SK-N-SH (cell line): ENCODE measurements around the gene ENTPD1. TPM values are rescaled to one million over a fixed set of nuclear protein-coding genes. Genes with fewer than 3 reads are reported as not detected.

Experiments used
- CTCF ChIA-PET: fragments of 300-600, 350-600 bp; formaldehyde crosslinking; extraction: SDS; loops from one replicate; lab custom pipeline; 2021; lab: Yijun Ruan, JAX
- POLR2A ChIA-PET: fragments of 350-600 bp; sonication (Branson Sonifier 250); formaldehyde crosslinking; extraction: SDS; loops from one replicate; lab custom pipeline; 2020; ENCODE audit warnings: antibody characterized with exemption, inconsistent platforms; lab: Yijun Ruan, JAX
- DNase-seq: peaks from one replicate; pipeline ENCODE4 v3.0.0; 2012
- H2AFZ ChIP-seq: fragments of 200-600 bp; sonication (generic); 2 replicates; pipeline ENCODE4 v1.8.1; 2016; ENCODE audit warnings: antibody characterized with exemption, mild to moderate bottlenecking, low read depth
- H3F3A ChIP-seq: fragments of 200-600 bp; sonication (generic); replicated peaks from 2 replicates; pipeline ENCODE3; 2016; ENCODE audit warnings: antibody characterized with exemption, mild to moderate bottlenecking; ENCODE audit not compliant: insufficient read depth
- H3K27ac ChIP-seq, 2 experiments: fragments of 200-500 bp in 1 of 2; fragments of 200-600 bp in 1 of 2; sonication (Bioruptor generic) in 1 of 2; sonication (generic), shearing (Covaris generic) in 1 of 2; 2 replicates each; pipeline versions ENCODE4 v1.5.1 to v1.6.1; 2014 to 2016; ENCODE audit warnings: low read depth in 2 of 2, inconsistent platforms in 1 of 2, low read length in 1 of 2, mild to moderate bottlenecking in 1 of 2, mixed read lengths in 1 of 2
- H3K27me3 ChIP-seq: fragments of 200-600 bp; sonication (generic), shearing (Covaris generic); 2 replicates; pipeline ENCODE4 v1.6.1; 2016; ENCODE audit warnings: mixed run types; ENCODE audit not compliant: insufficient read depth
- H3K36me3 ChIP-seq, 2 experiments: fragments of 200-500 bp in 1 of 2; fragments of 200-600 bp in 1 of 2; sonication (Bioruptor generic) in 1 of 2; sonication (generic) in 1 of 2; replicated peaks in 1 of 2; 2 replicates each; pipeline versions ENCODE3 to v1.5.1; 2014 to 2016; ENCODE audit warnings: low read length in 1 of 2, mild to moderate bottlenecking in 1 of 2; ENCODE audit not compliant: insufficient read depth in 2 of 2, control insufficient read depth in 1 of 2
- H3K4me1 ChIP-seq, 2 experiments: fragments of 200-500 bp in 1 of 2; fragments of 200-600 bp in 1 of 2; sonication (Bioruptor generic) in 1 of 2; sonication (generic), shearing (Covaris generic) in 1 of 2; 2 replicates each; pipeline versions ENCODE4 v1.5.1 to v1.6.1; 2014 to 2016; ENCODE audit warnings: low read depth in 1 of 2, low read length in 1 of 2, mixed run types in 1 of 2; ENCODE audit not compliant: insufficient read depth in 2 of 2, control insufficient read depth in 1 of 2
- H3K4me2 ChIP-seq: fragments of 200-600 bp; sonication (generic), shearing (Covaris generic); 2 replicates; pipeline ENCODE4 v1.6.1; 2017; ENCODE audit warnings: mixed run types
- H3K4me3 ChIP-seq, 2 experiments: fragments of 200-500 bp in 1 of 2; fragments of 200-600 bp in 1 of 2; sonication (Bioruptor generic) in 1 of 2; sonication (generic), shearing (Covaris generic) in 1 of 2; 2 replicates each; pipeline versions ENCODE4 v1.5.1 to v1.8.1; 2014 to 2016; ENCODE audit warnings: low read depth in 2 of 2, inconsistent platforms in 1 of 2, low read length in 1 of 2, mild to moderate bottlenecking in 1 of 2, mixed read lengths in 1 of 2, moderate library complexity in 1 of 2
- H3K79me2 ChIP-seq: fragments of 200-600 bp; sonication (generic); 2 replicates; pipeline ENCODE4 v1.8.1; 2017; ENCODE audit warnings: mild to moderate bottlenecking; ENCODE audit not compliant: insufficient read depth
- H3K9ac ChIP-seq: fragments of 200-600 bp; sonication (generic); 2 replicates; pipeline ENCODE4 v1.6.1; 2017; ENCODE audit warnings: mixed run types
- H3K9me2 ChIP-seq: fragments of 200-600 bp; sonication (generic); 2 replicates; pipeline ENCODE4 v1.6.1; 2017; ENCODE audit warnings: mixed run types
- H3K9me3 ChIP-seq: fragments of 200-600 bp; sonication (generic); 2 replicates; pipeline ENCODE4 v1.6.1; 2017; ENCODE audit warnings: mixed run types, mild to moderate bottlenecking, moderate library complexity
- H4K20me1 ChIP-seq: fragments of 200-600 bp; sonication (generic); 2 replicates; pipeline ENCODE4 v1.6.1; 2017; ENCODE audit warnings: mild to moderate bottlenecking, mixed run types; ENCODE audit not compliant: insufficient read depth
- CTCF ChIP-seq: fragments of 200-600 bp; sonication (generic); IDR thresholded peaks from 2 replicates; pipeline ENCODE4 v1.6.1; 2017; ENCODE audit warnings: antibody characterized with exemption, mild to moderate bottlenecking, moderate library complexity
- ELF1 ChIP-seq: IDR thresholded peaks from 2 replicates; pipeline ENCODE4 v1.4.0; 2012
- EP300 ChIP-seq, 2 experiments: IDR thresholded peaks; 2 replicates each; pipeline versions ENCODE4 v1.4.0 to v1.6.1; 2012; ENCODE audit warnings: borderline replicate concordance in 1 of 2, low read depth in 1 of 2, low read length in 1 of 2
- EZH2phosphoT487 ChIP-seq: fragments of 200-600 bp; sonication (generic); IDR thresholded peaks from 2 replicates; pipeline ENCODE4 v1.6.1; 2017; ENCODE audit warnings: low read depth, mixed run types, mild to moderate bottlenecking, antibody characterized with exemption, moderate library complexity, borderline replicate concordance
- FOXM1 ChIP-seq: IDR thresholded peaks from 2 replicates; pipeline ENCODE4 v1.4.0; 2012; ENCODE audit warnings: low read depth, mild to moderate bottlenecking
- MEF2A ChIP-seq: IDR thresholded peaks from 2 replicates; pipeline ENCODE4 v1.4.0; 2012; ENCODE audit warnings: low read depth, borderline replicate concordance
- PBX3 ChIP-seq: IDR thresholded peaks from 2 replicates; pipeline ENCODE4; 2012
- POLR2AphosphoS5 ChIP-seq: IDR thresholded peaks from 2 replicates; pipeline ENCODE4 v1.6.1; 2012; ENCODE audit warnings: low read depth, low read length
- RFX5 ChIP-seq: IDR thresholded peaks from 2 replicates; pipeline ENCODE4 v1.6.1; 2012; ENCODE audit warnings: mild to moderate bottlenecking, improper control_type of control experiment, low read length
- RXRA ChIP-seq: IDR thresholded peaks from 2 replicates; pipeline ENCODE4 v1.4.0; 2012; ENCODE audit warnings: low read depth, mild to moderate bottlenecking, borderline replicate concordance
- SMC3 ChIP-seq: IDR thresholded peaks from 2 replicates; pipeline ENCODE4 v1.6.1; 2012; ENCODE audit warnings: low read depth, low read length, improper control_type of control experiment
- TEAD4 ChIP-seq: IDR thresholded peaks from 2 replicates; pipeline ENCODE4 v1.4.0; 2012; ENCODE audit warnings: mild to moderate bottlenecking, borderline replicate concordance; ENCODE audit not compliant: insufficient read depth
- WGBS: methylation state at CpG from one replicate; pipeline ENCODE4 v1.1.6; 2017; ENCODE audit warnings: low lambda C conversion rate; 5-methylcytosine and 5-hydroxymethylcytosine counted together
- polyA plus RNA-seq, 3 experiments: library from polyadenylated mRNA; depleted of rRNA; stranded (reverse); fragments of >200 nt; gene quantifications; 2 replicates each; pipeline ENCODE4 v1.2.3, GENCODE V29; 2012

ENTPD1 gene
- polyA plus RNA-seq, 1 of the 3 experiments (the other 2 are of a cell fraction), result 0.02 TPM

- Histone ChIP-seq H3K36me3 (no peaks in the 10 kb centered on the region), H3K79me2 (no peaks in the 10 kb centered on the region), H3K9ac (no peak overlapping the region), H3K27ac (no peak overlapping the region), H2AFZ (no peak overlapping the region), H3K4me3 (no peak overlapping the region), H4K20me1 (no peaks in the 10 kb centered on the region), H3K9me2 (no peaks in the 10 kb centered on the region), H3K4me1 (no peaks in the 10 kb centered on the region), H3K4me2 (no peak overlapping the region), H3F3A (no peaks in the 10 kb centered on the region), H3K9me3 (no peaks in the 10 kb centered on the region), H3K27me3 (no peaks in the 10 kb centered on the region)
- ChIA-PET CTCF (interaction anchor here (1.1 to 1.4 kb wide), 2 partner anchors 29 to 65 kb away, joined by 3 to 4 read pairs; partner anchors contain the start of gene TCTN3), POLR2A (no interaction called here)
- WGBS, result 25% methylated on average over 3 of the region's 3 CpGs
- no peak for DNase-seq
- TF ChIP-seq TEAD4 (no peak), MEF2A (no peak), SMC3 (no peak), FOXM1 (no peak), POLR2AphosphoS5 (no peak), RFX5 (no peak), EZH2phosphoT487 (no peak), PBX3 (no peak), CTCF (no peak), ELF1 (no peak), RXRA (no peak)
Measured at GRCh38 chr10:95759233-95759826, 3.4 kb downstream of the ENTPD1 start.

- no peak overlapping the region for H3K4me2 ChIP-seq
- H3K27ac ChIP-seq, result no peak overlapping the region
Measured at GRCh38 chr10:95761939-95762492, 6.1 kb downstream of the ENTPD1 start.

More at GRCh38 chr10:95761939-95762492, 6.1 kb downstream of the ENTPD1 start:
- 28% methylated on average over 3 of the region's 3 CpGs for WGBS
- H2AFZ ChIP-seq, result no peak overlapping the region
- no peaks in the 10 kb centered on the region; the same call in 1 of the 2 replicates for H3K27me3 ChIP-seq
- H3K79me2 ChIP-seq, result no peaks in the 10 kb centered on the region
- no peaks in the 10 kb centered on the region for H3F3A ChIP-seq
- no peak for DNase-seq
- H3K9me2 ChIP-seq, result no peaks in the 10 kb centered on the region
- H4K20me1 ChIP-seq, result no peaks in the 10 kb centered on the region
- TF ChIP-seq CTCF (no peak), POLR2AphosphoS5 (no peak), EP300 (IDR thresholded peaks at IDR 0.05; ENCODE audit: borderline replicate concordance in 1 of 2, low read depth in 1 of 2, low read length in 1 of 2) (no peak)
- H3K4me3 ChIP-seq, result no peak overlapping the region
- no peak overlapping the region for H3K9ac ChIP-seq
- H3K4me1 ChIP-seq, result no peaks in the 10 kb centered on the region
- ChIA-PET POLR2A (no interaction called here), CTCF (no interaction called here)
- no peaks in the 10 kb centered on the region for H3K36me3 ChIP-seq
- H3K9me3 ChIP-seq, result no peaks in the 10 kb centered on the region
